Testis (tissue), 3 donors: Measurements from ENCODE around the gene FCRL6. TPM values are rescaled to one million over a fixed set of nuclear protein-coding genes. Genes with fewer than 3 reads are reported as not detected.

ENCODE experiments used
- DNase-seq: peaks from one replicate; pipeline ENCODE4 v3.0.0-alpha.2; 2019
- H3K27ac ChIP-seq, 2 donors: fragments of 200-600 bp; sonication (generic); one replicate each; pipeline ENCODE4 v1.5.1; 2019
- H3K27me3 ChIP-seq: fragments of 200-600 bp; sonication (generic); one replicate; pipeline ENCODE4 v1.5.1; 2019
- H3K36me3 ChIP-seq: fragments of 200-600 bp; sonication (generic); one replicate; pipeline ENCODE4 v1.5.1; 2017; ENCODE audit warnings: low read depth; ENCODE audit errors: missing control alignments
- H3K4me1 ChIP-seq: fragments of 200-600 bp; sonication (generic); one replicate; pipeline ENCODE4 v1.5.1; 2019
- H3K4me3 ChIP-seq, 2 donors: fragments of 200-600 bp; sonication (generic); one replicate each; pipeline ENCODE4 v1.5.1; 2017 to 2019
- H3K9me3 ChIP-seq: fragments of 200-600 bp; sonication (generic); one replicate; pipeline ENCODE4 v1.5.1; 2017
- POLR2A ChIP-seq: fragments of 450-650 bp; IDR thresholded peaks from one replicate; pipeline ENCODE4 v1.6.1; 2017; ENCODE audit warnings: antibody characterized with exemption, mild to moderate bottlenecking, moderate library complexity
- WGBS, 2 donors: methylation state at CpG; one replicate each; pipeline ENCODE4 v1.1.5; 2018; 5-methylcytosine and 5-hydroxymethylcytosine counted together
- intact Hi-C: fragments of 100-400 bp; cut with DNase I; formaldehyde crosslinking; loops from one replicate; pipeline ENCODE4 v1.15.1; 2023; ENCODE audit warnings: low total_unique reads
- polyA plus RNA-seq: library from polyadenylated mRNA; stranded (reverse); fragments of 350-450 nt; fragmentation: Illumina TruSeq; extraction: RNeasy Lipid Tissue Mini Kit (QIAGEN cat#74804); gene quantifications from one replicate; pipeline ENCODE4 v1.2.3, GENCODE V29; 2014; ENCODE audit warnings: low read depth, low replicate concordance; ENCODE audit not compliant: insufficient read depth
- total RNA-seq, 2 donors: library from RNA; depleted of rRNA; stranded (reverse); fragments of >200 nt; gene quantifications; one replicate each; pipeline ENCODE4 v1.2.3, GENCODE V29; 2016
- TF ChIP-seq, protein P1 (sequence below), 3 experiments: fragments of 450-650 bp in 2 of 3; fragments of 200-600 bp in 1 of 3; sonication (generic) in 1 of 3; IDR thresholded peaks; one replicate each; pipeline ENCODE4 v1.5.1; 2016 to 2019; ENCODE audit warnings: antibody characterized with exemption in 3 of 3, mild to moderate bottlenecking in 2 of 3, moderate library complexity in 1 of 3

FCRL6 gene
- total and polyA plus RNA-seq, 3 donors from 2014 or later, result 0.56 to 1.3 TPM; not detected in 1

DNA sequence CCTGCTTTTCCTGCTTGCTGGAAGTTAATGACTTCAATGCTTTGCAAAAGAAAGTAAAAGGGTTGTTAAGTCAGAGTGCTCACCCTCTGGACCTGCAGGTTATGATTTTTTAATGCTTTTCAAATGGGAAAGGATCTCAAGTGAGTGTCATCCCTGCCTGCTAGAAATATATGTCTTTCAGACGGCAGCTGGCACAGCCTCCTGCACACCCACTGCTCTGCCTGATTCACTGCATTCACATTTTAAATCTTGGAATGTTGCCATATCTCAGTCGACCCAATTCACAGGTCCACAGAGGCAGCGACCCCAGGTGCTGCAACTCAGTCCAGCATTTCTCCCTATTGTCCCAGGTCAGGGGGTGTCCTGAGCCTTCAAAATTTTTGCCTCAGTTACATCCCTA is 10.7 kb upstream of the FCRL6 start:
- Histone ChIP-seq H3K27me3 (no peaks in the 10 kb centered on the region), H3K36me3 (no peaks in the 10 kb centered on the region), H3K27ac (no peak overlapping the region), H3K4me1 (no peaks in the 10 kb centered on the region), H3K4me3 (no peak overlapping the region), H3K9me3 (no peaks in the 10 kb centered on the region)
- no peak for DNase-seq
- intact Hi-C loops, result no loop called here
- TF ChIP-seq, protein P1, sequence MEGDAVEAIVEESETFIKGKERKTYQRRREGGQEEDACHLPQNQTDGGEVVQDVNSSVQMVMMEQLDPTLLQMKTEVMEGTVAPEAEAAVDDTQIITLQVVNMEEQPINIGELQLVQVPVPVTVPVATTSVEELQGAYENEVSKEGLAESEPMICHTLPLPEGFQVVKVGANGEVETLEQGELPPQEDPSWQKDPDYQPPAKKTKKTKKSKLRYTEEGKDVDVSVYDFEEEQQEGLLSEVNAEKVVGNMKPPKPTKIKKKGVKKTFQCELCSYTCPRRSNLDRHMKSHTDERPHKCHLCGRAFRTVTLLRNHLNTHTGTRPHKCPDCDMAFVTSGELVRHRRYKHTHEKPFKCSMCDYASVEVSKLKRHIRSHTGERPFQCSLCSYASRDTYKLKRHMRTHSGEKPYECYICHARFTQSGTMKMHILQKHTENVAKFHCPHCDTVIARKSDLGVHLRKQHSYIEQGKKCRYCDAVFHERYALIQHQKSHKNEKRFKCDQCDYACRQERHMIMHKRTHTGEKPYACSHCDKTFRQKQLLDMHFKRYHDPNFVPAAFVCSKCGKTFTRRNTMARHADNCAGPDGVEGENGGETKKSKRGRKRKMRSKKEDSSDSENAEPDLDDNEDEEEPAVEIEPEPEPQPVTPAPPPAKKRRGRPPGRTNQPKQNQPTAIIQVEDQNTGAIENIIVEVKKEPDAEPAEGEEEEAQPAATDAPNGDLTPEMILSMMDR (IDR thresholded peaks at IDR 0.05), result no peak
- no peak for TF ChIP-seq POLR2A
- WGBS, 2 donors, result 42 to 45% methylated on average over 3 of the region's 3 CpGs

- H3K4me1 ChIP-seq, result no peaks in the 10 kb centered on the region
- no peak for TF ChIP-seq POLR2A
- TF ChIP-seq, protein P1 (IDR thresholded peaks at IDR 0.05), result no peak
- H3K27me3 ChIP-seq, result no peaks in the 10 kb centered on the region
- H3K36me3 ChIP-seq, result no peaks in the 10 kb centered on the region
- no peaks in the 10 kb centered on the region for H3K9me3 ChIP-seq
- intact Hi-C loops, result loop anchor here (5.0 kb wide), 1 partner anchor 92 kb away; no protein-coding TSS in a partner anchor
- DNase-seq, result no peak
- H3K4me3 ChIP-seq, result no peak overlapping the region
- 61 to 62% methylated on average over 5 of the region's 5 CpGs for WGBS, 2 donors
- no peak overlapping the region for H3K27ac ChIP-seq
Observed at GRCh38 chr1:159795534-159795933, 6.6 kb upstream of the FCRL6 start.

DNA sequence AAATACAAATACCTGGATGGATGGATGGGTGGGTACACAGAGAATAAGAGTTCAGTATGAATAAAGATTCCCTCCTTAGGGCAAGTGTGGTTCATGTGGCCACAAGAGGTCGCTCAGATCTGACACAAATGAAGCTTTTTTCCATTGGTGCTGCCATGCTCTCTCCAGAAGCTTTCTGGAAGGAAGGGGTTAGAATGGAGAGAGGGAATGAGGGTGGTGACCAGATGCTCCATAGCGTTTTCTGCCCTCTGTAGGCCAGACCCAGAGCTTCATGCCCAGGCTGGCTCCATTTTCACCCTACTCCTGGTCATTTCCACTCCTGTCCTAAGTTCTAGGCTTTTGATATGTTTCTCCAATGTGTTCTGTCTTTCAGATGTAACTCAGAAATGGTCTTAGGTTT is 3.3 kb upstream of the FCRL6 start:
- no peak overlapping the region for H3K27ac ChIP-seq
- TF ChIP-seq POLR2A, result no peak
- TF ChIP-seq, protein P1 (IDR thresholded peaks at IDR 0.05), result peak; percentile 43 to 70 (median 62)
- H3K27me3 ChIP-seq, result no peaks in the 10 kb centered on the region
- no peak overlapping the region for H3K4me3 ChIP-seq
- no peaks in the 10 kb centered on the region for H3K9me3 ChIP-seq
- 22 to 27% methylated on average over 2 of the region's 2 CpGs for WGBS, 2 donors
- peak; percentile 75 for DNase-seq
- intact Hi-C loops, result loop anchor here (5.0 kb wide), 1 partner anchor 88 kb away; no protein-coding TSS in a partner anchor
- no peaks in the 10 kb centered on the region for H3K36me3 ChIP-seq
- no peaks in the 10 kb centered on the region for H3K4me1 ChIP-seq

- no peak overlapping the region for H3K4me3 ChIP-seq
- 85 to 93% methylated on average over 4 of the region's 4 CpGs for WGBS, 2 donors
Observed at GRCh38 chr1:159799446-159799985, 2.6 kb upstream of the FCRL6 start.

More at GRCh38 chr1:159799446-159799985, 2.6 kb upstream of the FCRL6 start:
- intact Hi-C loops, result loop anchor here (5.0 kb wide), 1 partner anchor 88 kb away; no protein-coding TSS in a partner anchor
- Histone ChIP-seq H3K4me1 (no peaks in the 10 kb centered on the region), H3K9me3 (no peaks in the 10 kb centered on the region), H3K36me3 (no peaks in the 10 kb centered on the region), H3K27me3 (no peaks in the 10 kb centered on the region), H3K27ac (no peak overlapping the region)
- no peak for DNase-seq
- TF ChIP-seq, protein P1 (IDR thresholded peaks at IDR 0.05), result no peak
- no peak for TF ChIP-seq POLR2A
